Effector memory CD4-positive, alpha-beta T cell (primary cell): Measurements from ENCODE around the gene SYNJ2.

Source experiments
- DNase-seq, 3 donors: peaks; one replicate each; pipeline ENCODE4 v3.0.0-alpha.2; 2020
- H3K27ac ChIP-seq: 2 replicates; pipeline ENCODE4 v1.7.0; 2013; ENCODE audit warnings: mild to moderate bottlenecking, low read length, moderate library complexity; ENCODE audit not compliant: insufficient read depth, poor library complexity, severe bottlenecking
- H3K27me3 ChIP-seq: replicated peaks from 2 replicates; pipeline ENCODE4 v1.7.0; 2013; ENCODE audit warnings: mild to moderate bottlenecking, low read length; ENCODE audit not compliant: insufficient read depth, control insufficient read depth, poor library complexity, severe bottlenecking
- H3K36me3 ChIP-seq: 2 replicates; pipeline ENCODE4 v1.7.0; 2013; ENCODE audit warnings: mild to moderate bottlenecking, low read length, moderate library complexity; ENCODE audit not compliant: control insufficient read depth, insufficient read depth
- H3K4me1 ChIP-seq: 2 replicates; pipeline ENCODE4 v1.7.0; 2013; ENCODE audit warnings: low read length, mild to moderate bottlenecking; ENCODE audit not compliant: control insufficient read depth, insufficient read depth, poor library complexity, severe bottlenecking
- H3K4me3 ChIP-seq: 2 replicates; pipeline ENCODE4 v1.7.0; 2013; ENCODE audit warnings: low read length, low read depth, mild to moderate bottlenecking; ENCODE audit not compliant: insufficient read depth, poor library complexity, severe bottlenecking
- H3K9me3 ChIP-seq: 2 replicates; pipeline ENCODE4 v1.7.0; 2013; ENCODE audit warnings: mild to moderate bottlenecking, low read length, moderate library complexity; ENCODE audit not compliant: control insufficient read depth

SYNJ2 gene

DNA sequence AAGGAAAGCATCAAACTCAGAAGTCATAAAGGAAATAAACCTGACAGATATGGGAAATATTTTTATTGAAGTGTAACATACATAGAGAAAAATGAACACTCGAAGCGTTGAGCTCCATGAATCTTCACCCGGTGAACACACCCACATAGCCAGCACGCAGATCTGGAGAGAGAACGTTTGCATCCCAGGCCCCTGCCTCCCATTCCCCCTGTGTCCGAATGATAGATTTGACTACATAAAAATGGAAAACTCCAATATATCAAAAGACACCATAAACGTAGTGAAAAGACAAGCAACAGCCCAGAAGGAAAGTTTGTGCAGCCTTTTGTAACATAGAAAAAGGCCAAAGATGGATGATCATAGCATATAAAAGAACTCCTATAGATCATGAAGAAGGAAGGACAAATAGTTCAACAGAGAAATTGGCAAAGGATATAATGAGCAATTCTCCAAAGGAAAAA is 17.1 kb downstream of the SYNJ2 start:
- no peak for DNase-seq
- no peak overlapping the region for H3K4me3 ChIP-seq
- no peaks in the 10 kb centered on the region for H3K36me3 ChIP-seq
- no peak overlapping the region for H3K27ac ChIP-seq
- H3K4me1 ChIP-seq, result peaks cover 17% of the 10 kb centered on the region
- no peaks in the 10 kb centered on the region for H3K9me3 ChIP-seq
- H3K27me3 ChIP-seq, result no peaks in the 10 kb centered on the region

GRCh38 chr6:157999168-158000051 is 17.7 kb downstream of the SYNJ2 start:
- DNase-seq, result no peak
- H3K4me3 ChIP-seq, result no peak overlapping the region
- H3K27me3 ChIP-seq, result no peaks in the 10 kb centered on the region
- no peaks in the 10 kb centered on the region for H3K9me3 ChIP-seq
- H3K36me3 ChIP-seq, result no peaks in the 10 kb centered on the region
- no peak overlapping the region for H3K27ac ChIP-seq
- peaks cover 20% of the 10 kb centered on the region for H3K4me1 ChIP-seq

GRCh38 chr6:158000530-158001307 is 19.1 kb downstream of the SYNJ2 start:
- Histone ChIP-seq H3K36me3 (no peaks in the 10 kb centered on the region), H3K27me3 (no peaks in the 10 kb centered on the region), H3K9me3 (no peaks in the 10 kb centered on the region), H3K4me3 (no peak overlapping the region), H3K27ac (no peak overlapping the region), H3K4me1 (peaks cover 20% of the 10 kb centered on the region)
- DNase-seq, result no peak

- H3K4me3 ChIP-seq, result no peak overlapping the region
- H3K4me1 ChIP-seq, result peaks cover 23% of the 10 kb centered on the region
- no peak overlapping the region for H3K27ac ChIP-seq
- H3K27me3 ChIP-seq, result no peaks in the 10 kb centered on the region
- H3K36me3 ChIP-seq, result no peaks in the 10 kb centered on the region
- H3K9me3 ChIP-seq, result no peaks in the 10 kb centered on the region
- no peak for DNase-seq
Measured at GRCh38 chr6:158002249-158002950, 20.7 kb downstream of the SYNJ2 start.

GRCh38 chr6:158002951-158003853 is 21.5 kb downstream of the SYNJ2 start:
- no peaks in the 10 kb centered on the region for H3K9me3 ChIP-seq
- no peaks in the 10 kb centered on the region for H3K27me3 ChIP-seq
- no peak overlapping the region for H3K4me3 ChIP-seq
- no peak overlapping the region for H3K27ac ChIP-seq
- H3K36me3 ChIP-seq, result no peaks in the 10 kb centered on the region
- DNase-seq, result no peak
- peaks cover 31% of the 10 kb centered on the region for H3K4me1 ChIP-seq

- H3K4me1 ChIP-seq, result peaks cover 39% of the 10 kb centered on the region
- no peaks in the 10 kb centered on the region for H3K27me3 ChIP-seq
- H3K4me3 ChIP-seq, result no peak overlapping the region
- DNase-seq, result no peak
- H3K9me3 ChIP-seq, result no peaks in the 10 kb centered on the region
- no peak overlapping the region for H3K27ac ChIP-seq
- no peaks in the 10 kb centered on the region for H3K36me3 ChIP-seq
Measured at GRCh38 chr6:158003910-158004700, 22.4 kb downstream of the SYNJ2 start.

GRCh38 chr6:158004701-158005095 is 23.0 kb downstream of the SYNJ2 start:
- Histone ChIP-seq H3K9me3 (no peaks in the 10 kb centered on the region), H3K4me3 (no peak overlapping the region), H3K27me3 (no peaks in the 10 kb centered on the region), H3K27ac (no peak overlapping the region), H3K4me1 (peaks cover 45% of the 10 kb centered on the region), H3K36me3 (no peaks in the 10 kb centered on the region)
- DNase-seq, result no peak

GRCh38 chr6:158005626-158006180 is 24.0 kb downstream of the SYNJ2 start:
- no peak overlapping the region for H3K27ac ChIP-seq
- peaks cover 55% of the 10 kb centered on the region for H3K4me1 ChIP-seq
- DNase-seq, result no peak
- no peaks in the 10 kb centered on the region for H3K36me3 ChIP-seq
- H3K4me3 ChIP-seq, result no peak overlapping the region
- no peaks in the 10 kb centered on the region for H3K27me3 ChIP-seq
- no peaks in the 10 kb centered on the region for H3K9me3 ChIP-seq
